GM19452 (cell line): ENCODE results near the gene CCT3.
A peak's percentile ranks its signal among the peaks of the same experiment; 100 is the strongest.
"Not testable (repeated sequence)": the region's sequence is repeated elsewhere in the genome, so short reads cannot be mapped to it uniquely, and the experiment has no call there.

Source experiments
- ATAC-seq: cut with Tn5 transposase; IDR thresholded peaks from one replicate; pipeline ENCODE4 v1.9.1; 2021; ENCODE audit not compliant: unreplicated experiment

The CCT3 gene

DNA sequence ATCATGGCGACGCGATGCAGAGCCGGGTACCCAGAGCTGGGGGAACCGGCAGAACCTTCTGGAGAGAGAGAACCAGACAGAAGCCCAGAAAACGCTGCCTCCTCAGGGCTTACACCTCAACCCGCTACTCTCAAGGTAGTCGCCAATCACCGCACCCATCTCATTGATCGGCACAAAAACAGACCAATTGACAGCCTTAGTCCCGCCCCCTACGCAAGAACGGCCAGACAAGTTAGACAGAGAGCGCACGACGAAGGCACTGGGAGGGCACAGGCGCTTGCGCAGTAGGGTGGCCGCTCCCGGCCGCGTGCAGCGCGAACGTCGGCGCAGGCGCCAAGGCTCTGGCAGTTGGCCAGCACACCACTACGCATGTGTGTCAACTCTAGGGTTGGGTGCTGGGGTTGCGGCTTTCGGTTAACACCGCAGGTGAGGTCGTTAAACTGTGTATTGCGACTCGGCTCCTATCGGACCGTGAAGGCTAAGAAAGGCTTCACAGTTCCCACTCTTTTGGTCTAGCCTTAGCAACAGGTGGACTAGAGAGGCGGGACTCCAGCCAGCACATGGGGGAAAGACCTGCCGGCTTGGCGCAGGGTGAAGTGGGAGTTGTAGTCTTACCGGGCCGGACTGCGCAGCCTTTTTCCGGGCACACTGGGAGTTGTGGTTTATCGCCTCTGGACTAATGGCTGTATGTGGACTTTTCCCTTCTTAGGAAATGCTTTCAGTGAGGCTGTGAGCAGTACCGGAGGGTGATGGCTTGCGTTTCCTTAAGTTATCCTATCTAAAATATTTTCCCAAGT is at the start of gene CCT3, which contains the start of gene TSACC:
Gene CCT3, minus strand, starts transcription at position 113 of the 797 bp plus-strand sequence. Its CDS starts 108 bp downstream, at position 5.
Gene TSACC, plus strand, starts transcription at position 347 of the 797 bp plus-strand sequence. CDS start 1,232 bp downstream, outside the sequence.
- ATAC-seq: peak; percentile 92

DNA sequence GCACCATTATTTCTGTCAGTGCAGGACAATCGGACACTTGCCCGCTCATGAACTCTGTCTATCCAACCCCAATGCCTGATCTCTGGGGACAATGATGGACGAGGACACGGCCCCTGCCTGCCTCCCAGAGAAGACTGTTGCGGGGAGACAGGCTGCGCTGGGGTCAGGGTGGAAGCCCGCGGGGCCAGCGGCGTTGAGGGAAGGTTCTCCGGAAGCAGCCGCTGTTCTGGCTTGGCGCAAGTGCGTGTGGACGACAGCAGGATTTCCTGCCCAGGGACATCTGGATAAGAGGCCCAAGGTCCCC is 49.7 kb upstream of the CCT3 start:
- no peak for ATAC-seq

DNA sequence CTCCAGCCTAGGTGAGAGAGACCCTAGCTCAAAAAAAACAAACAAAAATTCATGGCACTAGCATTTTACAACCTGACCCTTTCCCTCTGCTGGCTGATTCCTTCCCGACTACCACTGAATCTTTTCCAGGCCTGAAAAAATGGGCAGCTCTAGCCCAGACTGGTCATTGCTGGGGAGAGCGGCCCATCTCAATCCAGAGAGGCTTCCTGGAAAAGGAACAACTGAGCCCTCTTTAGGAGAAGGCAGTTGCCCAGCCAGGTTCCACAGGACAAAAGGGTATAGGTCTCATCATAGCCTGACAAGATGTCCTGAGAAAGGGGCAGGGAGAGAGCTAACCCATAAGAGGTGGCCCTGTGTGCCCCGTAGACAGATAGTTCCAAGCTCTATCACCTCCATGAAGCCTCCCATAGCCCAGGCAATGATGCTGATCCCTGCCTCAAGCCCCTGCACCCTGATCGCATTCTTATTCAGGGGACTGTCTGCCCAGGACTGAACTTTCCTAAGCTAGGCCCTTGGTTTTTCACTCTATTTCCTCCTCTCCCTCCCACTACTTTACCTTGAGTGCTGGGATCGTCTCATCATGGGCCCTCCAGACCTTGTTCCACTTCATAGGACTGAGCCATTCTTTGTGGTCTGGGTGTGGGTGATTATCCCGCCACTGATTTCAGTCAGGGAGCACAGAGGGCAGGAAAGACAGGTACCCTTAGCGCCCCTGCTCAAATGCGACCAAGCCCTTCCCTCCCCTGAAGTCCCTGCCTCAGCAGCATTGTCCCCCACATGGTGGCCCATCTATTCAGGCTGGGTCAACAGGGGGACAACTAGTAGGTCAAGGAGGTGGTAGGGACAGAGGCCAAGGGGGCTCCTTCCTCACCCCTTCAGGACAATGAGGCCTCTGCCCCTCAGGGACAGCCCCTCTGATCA is 49.1 kb upstream of the CCT3 start:
- ATAC-seq: no peak

DNA sequence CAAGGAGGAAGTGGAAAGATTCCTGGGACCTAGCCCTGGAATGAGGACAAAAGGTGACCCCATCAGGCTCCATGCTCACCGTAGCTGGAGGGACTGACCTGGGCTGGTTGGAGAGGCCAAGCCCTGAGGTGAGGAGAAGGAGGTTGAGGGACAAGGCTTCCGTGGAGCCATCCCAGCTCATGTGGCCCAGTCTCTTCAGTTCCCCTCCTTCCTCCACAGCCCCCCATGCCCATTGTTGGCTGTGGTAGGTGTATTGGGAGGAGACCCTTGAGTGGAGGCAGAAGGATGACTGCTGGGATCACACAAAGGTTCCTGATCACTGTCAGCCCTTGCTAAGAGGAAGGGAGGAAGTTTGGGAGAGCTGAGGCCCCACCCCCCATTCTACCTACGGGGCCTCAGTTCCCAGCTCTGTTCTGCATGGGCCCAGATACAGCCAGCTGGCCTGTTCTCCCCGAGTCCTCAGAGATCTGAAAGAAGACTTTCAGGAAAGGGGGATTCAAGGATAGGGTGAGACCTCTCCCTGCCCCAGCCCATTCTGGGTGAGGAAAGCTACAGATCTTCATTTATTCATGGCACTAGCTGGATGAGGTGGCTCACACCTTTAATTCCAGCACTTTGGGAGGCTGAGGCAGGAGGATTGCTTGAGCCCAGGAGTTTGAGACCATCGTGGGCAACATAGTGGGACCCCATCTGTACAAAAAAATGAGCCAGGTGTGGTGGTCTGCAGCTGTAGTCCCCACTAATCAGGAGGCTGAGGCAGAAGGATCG is 48.2 kb upstream of the CCT3 start:
- no peak for ATAC-seq

DNA sequence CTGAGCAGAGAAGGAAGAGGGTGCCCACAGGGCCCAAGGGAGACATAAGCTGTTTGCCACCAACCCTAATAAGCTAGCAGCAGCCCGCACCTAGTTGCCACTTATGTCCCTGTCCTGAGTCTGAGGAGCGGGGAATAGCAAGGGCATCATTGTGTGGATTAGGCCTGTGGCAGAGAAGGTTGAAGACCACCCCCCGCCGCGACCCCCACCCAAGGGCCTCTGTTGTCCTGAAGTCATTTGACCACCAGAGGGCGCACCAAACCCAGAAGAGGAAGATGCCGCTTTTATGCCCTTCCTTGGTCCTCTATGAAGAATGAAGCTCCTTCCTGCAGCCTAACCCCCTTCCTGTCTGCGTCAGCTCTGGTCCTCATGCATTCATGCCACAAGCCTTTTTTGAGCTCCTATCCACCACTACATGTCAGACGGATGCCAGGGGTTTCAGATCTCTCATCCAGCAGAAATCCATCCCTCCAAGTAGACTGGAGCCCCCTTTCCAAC is 47.5 kb upstream of the CCT3 start:
- ATAC-seq: no peak

DNA sequence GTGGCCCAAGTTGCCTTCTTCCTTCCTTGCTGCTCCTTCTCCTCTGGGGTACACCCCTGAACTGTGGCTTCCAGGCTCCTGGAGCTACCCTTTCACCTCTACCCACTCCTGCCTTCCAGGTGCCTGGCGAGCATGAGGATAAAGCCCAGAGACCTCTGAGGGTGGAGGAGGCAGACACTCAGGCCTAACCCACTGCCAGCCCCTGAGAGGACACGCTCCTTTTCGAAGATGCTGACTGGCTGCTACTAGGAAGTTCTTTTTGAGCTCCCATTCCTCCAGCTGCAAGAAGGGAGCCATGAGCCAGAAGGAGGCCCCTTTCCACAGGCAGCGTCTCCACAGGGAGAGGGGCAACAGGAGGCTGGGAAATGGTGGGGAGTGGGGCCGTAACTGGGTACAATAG is 46.6 kb upstream of the CCT3 start:
- no peak for ATAC-seq

DNA sequence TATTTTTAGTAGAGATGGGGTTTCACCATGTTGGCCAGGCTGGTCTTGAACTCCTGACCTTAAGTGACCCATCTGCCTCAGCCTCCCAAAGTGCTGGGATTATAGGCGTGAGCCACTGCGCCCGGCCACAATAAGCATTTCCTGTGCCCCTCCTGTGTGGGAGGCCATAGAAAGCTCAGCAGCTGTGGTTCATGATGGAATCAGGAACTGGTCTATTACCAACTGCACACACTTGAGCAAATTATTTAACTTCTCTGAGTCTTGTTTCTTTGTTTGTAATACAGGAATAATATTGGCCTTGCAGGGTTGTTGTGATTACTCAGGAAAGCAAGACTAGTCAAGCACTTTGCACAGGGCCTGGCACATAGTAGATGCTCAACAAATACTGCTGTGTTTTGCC is 45.9 kb upstream of the CCT3 start:
- no peak for ATAC-seq

DNA sequence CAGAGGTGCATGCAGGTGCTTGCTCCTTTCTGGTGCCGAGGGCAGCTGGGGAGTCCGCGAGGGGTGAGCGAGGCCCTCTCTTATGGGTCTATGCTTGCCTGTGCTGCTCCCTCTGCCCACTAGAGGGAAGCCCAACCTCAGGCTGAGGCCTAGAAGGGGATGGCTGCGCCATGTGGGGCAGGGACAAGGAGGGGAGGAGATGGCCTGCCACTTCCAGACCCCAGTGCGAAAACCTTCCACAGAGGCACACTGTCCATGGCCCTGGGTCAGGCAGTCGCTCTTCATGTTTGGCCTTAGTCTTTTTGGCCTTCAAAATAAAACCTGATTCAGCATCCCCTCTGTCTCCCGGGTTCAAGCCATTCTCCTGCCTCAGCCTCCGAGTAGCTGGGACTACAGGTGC is 44.9 kb upstream of the CCT3 start:
- ATAC-seq: no peak

DNA sequence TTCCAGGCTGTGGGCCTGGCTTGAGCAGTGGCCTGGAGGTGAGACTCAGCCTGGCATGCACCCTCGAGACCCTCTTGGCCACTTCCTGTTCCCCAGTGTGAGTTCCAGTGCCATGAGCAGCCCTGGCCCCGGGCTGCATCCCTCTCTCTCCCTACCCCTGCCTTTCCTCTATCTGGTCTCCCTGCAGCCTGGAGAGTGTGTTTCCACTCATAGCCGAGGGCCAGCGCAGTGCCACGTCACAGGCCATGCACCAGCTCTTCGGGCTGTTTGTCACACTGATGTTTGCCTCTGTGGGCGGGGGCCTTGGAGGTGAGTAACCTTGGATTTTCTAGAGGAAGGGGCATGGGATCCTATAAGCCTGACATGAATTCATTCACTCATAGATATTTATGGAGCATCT is 44.5 kb upstream of the CCT3 start:
- no peak for ATAC-seq

DNA sequence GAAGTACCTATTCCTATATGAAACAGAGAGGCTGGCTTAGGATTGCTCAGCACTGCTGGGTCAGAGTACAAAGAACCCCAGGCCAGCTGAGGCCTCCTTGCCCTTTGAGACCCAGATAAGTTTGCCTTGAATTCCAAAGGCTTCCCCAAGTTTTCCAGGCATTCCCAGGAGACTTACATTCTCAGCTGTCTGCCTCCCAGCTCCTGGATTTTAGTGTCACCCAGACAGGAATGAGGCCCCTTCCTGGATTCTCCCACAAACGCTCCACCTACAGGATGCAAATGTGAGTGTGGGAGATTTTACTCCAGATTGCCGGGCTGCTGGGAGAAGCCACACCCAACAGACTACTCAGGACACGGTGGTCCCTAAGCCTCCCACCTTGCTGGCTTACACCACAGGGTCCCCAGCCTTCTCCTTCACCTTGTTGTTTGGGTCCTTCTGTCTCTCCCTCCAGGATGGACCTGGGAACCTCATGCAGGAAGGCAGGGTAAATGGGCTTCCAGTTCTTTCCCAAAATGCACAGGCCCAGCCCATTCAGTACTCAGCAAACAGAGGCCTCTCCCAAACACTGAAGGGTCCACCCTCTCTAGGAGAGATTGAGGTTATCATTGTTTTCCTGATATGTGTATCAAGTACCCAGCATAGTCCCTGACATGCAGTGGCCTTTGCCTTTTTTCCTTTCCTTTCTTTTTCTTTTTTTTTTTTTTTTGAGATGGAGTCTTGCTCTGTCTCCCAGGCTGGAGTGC is 41.5 kb upstream of the CCT3 start:
- ATAC-seq: no peak

DNA sequence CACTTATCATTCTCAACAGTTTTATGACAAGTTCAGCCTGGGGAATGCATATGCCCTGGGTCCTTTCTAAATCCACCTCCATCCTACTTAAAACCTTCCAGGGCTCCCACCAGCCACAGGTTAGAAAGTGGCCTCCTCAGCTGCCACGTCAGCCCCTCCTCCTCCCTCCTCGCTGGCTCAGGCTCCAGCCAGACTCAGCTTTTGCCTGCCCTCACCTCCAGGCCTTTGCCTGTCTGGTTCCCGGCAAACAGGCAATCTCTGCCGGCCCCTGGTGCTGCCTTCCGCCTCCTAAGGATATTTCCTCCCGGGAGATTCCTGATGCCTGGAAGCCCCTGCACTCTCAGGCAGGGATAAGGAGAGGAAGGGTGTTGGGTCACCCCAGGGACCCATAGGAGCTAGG is 40.5 kb upstream of the CCT3 start:
- ATAC-seq: no peak

DNA sequence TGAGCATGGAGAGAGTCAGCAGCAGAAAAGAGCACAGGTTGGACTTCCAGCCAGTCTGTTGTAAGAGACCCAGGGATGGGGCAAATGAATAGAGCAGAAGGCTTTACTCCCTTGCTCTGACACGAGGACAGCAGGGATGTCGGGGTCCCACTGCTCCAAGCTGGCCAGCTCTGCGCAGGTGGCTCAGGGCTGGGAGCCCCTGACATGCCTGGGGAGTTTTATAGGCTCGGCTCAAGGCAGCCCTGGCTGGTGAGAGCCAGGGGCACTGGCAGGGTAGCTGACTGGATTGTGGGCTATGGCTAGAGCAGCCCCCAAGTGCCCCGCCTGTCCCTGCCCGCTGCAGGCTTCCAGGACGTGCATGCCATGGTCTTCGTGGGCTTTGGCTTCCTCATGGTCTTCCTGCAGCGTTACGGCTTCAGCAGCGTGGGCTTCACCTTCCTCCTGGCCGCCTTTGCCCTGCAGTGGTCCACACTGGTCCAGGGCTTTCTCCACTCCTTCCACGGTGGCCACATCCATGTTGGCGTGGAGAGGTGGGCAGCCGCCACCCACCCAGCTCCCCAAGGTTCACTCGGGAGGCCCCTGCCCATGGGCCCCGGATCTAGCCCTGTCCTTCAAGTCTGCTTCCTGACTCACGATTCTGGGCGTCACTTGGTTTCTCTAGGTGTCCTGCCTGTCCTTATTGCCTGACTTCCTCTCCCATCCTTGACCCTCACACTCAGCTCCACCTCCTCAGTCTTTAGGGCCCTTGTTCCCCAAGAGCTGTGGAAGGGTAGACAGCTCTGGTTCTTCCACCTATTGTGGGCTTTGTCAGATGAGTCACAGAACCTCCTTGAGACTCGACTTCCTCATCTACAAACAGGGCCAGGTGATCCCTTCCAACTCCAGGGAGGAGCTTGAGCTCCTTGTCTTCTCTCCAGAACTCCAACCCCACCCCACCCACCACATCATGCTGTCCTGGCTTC is 39.1 kb upstream of the CCT3 start:
- ATAC-seq: no peak

DNA sequence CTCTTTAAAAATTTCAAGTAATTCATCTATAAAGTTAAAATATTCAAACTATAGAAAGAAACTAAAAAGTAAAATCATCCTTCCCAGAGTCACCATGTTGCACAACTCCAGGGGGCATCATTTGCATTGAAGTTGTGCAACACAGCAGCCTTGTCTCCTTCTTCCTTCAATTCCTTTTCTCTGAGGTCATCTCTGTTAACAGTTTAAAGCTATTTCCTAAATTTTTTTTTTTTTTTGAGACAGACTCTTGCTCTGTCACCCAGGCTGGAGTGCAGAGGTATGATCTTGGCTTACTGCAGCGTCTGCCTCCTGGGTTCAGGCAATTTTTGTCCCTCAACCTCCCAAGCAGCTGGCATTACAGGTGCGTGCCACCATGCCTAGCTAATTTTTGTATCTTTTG is 38.1 kb upstream of the CCT3 start:
- no peak for ATAC-seq

DNA sequence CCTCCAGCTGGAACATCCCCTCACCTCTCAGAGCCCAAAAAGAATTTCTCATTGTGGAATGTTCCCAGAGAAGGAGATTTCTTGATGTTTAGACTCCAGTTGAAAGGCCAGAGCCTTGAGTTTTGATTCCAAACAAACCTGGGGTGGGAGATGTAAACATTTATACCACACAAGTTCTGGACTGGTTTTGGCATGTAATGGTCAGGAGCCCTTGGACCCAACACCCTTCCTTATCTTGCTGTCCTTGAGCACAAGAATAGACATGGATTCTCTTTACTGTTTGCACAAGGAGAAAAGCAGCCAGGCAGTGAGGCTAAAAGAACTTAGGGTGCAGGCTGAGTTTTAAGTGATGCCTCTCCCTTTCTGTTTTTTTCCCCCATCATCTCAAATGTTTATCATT is 35.5 kb upstream of the CCT3 start:
- no peak for ATAC-seq

DNA sequence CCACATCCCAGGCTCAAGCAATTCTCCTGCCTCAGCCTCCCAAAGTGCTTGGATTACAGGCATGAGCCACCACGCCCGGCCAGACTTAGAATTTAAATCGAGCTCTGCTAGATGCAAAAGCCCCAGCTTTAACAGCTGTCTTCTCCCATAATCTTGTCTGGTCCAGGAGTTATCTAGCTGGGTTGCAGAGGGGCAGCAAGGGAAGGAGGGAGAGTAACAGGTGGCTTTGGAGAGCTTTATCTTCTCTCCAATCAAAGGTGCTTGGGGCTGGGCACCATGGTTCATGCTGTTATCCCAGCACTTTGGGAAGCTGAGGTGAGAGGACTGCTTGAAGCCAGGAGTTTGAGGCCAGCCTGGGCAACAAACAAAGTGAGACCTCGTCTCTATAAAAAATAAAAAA is 34.8 kb upstream of the CCT3 start:
- ATAC-seq: no peak

DNA sequence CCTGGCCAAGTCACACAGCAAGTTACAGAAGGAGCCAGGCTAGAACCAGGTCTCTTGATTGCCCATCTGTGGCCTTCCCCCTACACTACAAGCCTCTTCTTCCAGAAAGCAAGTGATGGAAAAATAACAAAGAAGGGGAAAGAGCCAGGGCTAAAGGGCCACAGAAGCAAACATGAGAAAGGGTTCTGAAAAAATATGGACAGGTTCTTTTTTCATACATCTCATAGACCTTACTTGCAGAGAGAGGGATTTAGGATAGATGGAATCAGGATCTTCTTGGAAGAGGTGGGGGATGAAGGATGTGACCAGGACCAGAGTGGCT is 34.1 kb upstream of the CCT3 start:
- ATAC-seq: no peak

DNA sequence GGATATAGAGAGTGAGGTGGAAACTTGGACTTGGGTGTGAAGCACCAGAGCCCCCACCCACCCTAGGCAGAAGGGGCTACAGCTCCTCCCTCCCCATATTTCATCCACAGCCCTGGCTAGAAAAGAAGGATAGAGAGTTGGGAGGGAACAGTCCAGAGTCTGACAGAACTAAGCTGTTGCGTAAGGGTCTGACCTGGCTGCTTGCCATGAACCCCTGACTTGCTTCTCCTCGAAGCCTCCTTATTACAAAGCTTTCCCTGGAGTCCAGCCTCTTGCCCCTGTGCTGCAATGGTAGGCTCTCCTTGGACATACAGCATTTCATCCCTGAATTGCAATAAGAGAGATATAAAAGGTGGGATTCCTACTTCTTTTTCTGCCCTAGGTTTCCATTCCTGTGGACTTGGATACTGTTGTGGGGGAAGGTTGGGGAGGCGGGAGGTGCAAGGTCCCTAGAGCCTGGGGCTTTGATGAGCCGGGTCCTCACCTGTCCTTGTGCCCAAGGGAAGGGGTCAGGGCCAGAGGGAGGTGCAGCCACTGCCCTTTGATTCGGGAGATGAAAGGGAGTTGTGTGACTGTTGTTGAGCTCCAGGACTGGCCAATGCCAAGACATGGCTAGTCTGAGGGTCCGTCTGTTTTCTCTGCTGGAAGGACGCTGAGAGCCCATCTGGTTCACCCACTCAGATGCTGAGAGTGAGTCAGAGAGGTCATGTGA is 33.6 kb upstream of the CCT3 start:
- no peak for ATAC-seq

DNA sequence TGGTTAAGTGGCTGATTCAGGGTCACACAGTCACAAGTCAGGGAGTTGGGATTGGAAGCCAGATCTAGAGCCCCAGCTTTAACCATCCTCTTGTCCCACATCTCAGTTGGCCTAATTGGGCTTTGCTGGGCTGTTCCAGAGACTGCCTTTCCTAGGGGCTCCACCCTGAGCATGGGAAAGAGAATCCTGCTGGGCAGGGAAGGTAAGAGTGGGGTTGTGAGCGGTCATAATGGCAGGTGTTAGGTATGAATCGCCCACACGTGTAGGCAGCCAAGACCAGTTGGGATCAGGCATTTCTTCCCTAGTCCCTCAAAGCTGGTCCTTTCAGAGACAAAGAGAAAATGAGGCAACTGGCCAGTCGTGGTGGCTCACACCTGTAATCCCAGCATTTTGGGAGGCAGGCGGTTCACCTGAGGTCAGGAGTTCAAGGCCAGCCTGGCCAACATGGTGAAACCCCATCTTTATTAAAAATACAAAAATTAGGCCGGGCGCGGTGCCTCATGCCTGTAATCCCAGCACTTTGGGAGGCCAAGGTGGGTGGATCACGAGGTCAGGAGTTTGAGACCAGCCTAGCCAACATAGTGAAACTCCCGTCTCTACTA is 31.7 kb upstream of the CCT3 start:
- ATAC-seq: not testable (repeated sequence)
